Prostate gland (tissue), 2 donors: Measurements from ENCODE around the gene KLRF2. TPM values are rescaled to one million over a fixed set of nuclear protein-coding genes. Genes with fewer than 3 reads are reported as not detected.

Source experiments
- DNase-seq: peaks from one replicate; pipeline ENCODE4 v3.0.0-alpha.2; 2019; ENCODE audit warnings: low spot score
- H3K27ac ChIP-seq, 2 donors: fragments of 200-600 bp; sonication (generic); 2 replicates each; pipeline ENCODE4 v1.5.1; 2017 to 2019
- H3K27me3 ChIP-seq: fragments of 200-600 bp; sonication (generic); replicated peaks from 2 replicates; pipeline ENCODE4 v1.5.1; 2019; ENCODE audit not compliant: insufficient read depth
- H3K36me3 ChIP-seq, 2 donors: fragments of 200-600 bp; sonication (generic); 1 replicate in 1 of 2; 2 replicates in 1 of 2; pipeline versions ENCODE4 v1.5.1 to v1.8.1; 2017 to 2019
- H3K4me1 ChIP-seq: fragments of 200-600 bp; sonication (generic); replicated peaks from 2 replicates; pipeline ENCODE4 v1.5.1; 2019
- H3K4me3 ChIP-seq, 2 donors: fragments of 200-600 bp; sonication (generic); 2 replicates each; pipeline ENCODE4 v1.5.1; 2017 to 2019
- H3K9me3 ChIP-seq: fragments of 200-600 bp; sonication (generic); 2 replicates; pipeline ENCODE4 v1.5.1; 2017
- POLR2A ChIP-seq: fragments of 450-650 bp; IDR thresholded peaks from one replicate; pipeline ENCODE4 v1.6.1; 2016; ENCODE audit warnings: antibody characterized with exemption, mild to moderate bottlenecking
- POLR2AphosphoS5 ChIP-seq: sonication (generic); formaldehyde crosslinking; IDR thresholded peaks from one replicate; pipeline ENCODE4 v1.6.1; 2017; ENCODE audit warnings: antibody characterized with exemption
- whole genome bisulfite sequencing: methylation state at CpG from one replicate; pipeline ENCODE4 v1.1.5; 2018; 5-methylcytosine and 5-hydroxymethylcytosine counted together
- intact Hi-C: fragments of 100-400 bp; cut with DNase I; formaldehyde crosslinking; loops from one replicate; pipeline ENCODE4 v1.14.2; 2022
- total RNA-seq, 2 donors: library from RNA; depleted of rRNA; stranded (reverse); fragments of >200 nt; gene quantifications; one replicate each; pipeline ENCODE4 v1.1.0, GENCODE V29; 2016
- TF ChIP-seq, protein P1 (sequence below), 4 experiments: fragments of 200-600 bp in 2 of 4; fragments of 450-650 bp in 2 of 4; sonication (generic) in 2 of 4; IDR thresholded peaks; 1 replicate in 3 of 4; 2 replicates in 1 of 4; pipeline ENCODE4 v1.5.1; 2016 to 2019; ENCODE audit warnings: antibody characterized with exemption in 4 of 4, mild to moderate bottlenecking in 2 of 4, moderate library complexity in 2 of 4

KLRF2 gene
- total RNA-seq, 2 donors from 2014 or later, result not detected

DNA sequence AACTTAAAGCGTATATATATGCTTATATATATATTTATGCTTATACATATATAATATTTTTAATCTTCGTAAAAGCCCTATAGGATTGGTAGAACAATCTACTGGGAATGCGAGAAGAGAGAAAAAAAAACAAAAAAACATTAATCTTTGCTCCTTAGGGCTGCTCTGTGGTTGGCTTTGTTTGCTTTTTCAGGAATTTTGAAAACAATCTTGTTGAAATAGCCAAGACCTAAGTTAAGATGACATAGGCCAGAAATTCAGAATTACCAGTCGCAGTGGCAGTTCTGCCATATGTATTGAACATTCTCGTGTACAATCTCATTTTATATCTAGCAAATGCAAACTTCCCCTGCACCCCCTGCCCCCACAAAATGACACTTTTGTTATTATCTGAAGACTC is 699 bp downstream of the KLRF2 start:
- TF ChIP-seq POLR2A (no peak), POLR2AphosphoS5 (no peak)
- TF ChIP-seq, protein P1, sequence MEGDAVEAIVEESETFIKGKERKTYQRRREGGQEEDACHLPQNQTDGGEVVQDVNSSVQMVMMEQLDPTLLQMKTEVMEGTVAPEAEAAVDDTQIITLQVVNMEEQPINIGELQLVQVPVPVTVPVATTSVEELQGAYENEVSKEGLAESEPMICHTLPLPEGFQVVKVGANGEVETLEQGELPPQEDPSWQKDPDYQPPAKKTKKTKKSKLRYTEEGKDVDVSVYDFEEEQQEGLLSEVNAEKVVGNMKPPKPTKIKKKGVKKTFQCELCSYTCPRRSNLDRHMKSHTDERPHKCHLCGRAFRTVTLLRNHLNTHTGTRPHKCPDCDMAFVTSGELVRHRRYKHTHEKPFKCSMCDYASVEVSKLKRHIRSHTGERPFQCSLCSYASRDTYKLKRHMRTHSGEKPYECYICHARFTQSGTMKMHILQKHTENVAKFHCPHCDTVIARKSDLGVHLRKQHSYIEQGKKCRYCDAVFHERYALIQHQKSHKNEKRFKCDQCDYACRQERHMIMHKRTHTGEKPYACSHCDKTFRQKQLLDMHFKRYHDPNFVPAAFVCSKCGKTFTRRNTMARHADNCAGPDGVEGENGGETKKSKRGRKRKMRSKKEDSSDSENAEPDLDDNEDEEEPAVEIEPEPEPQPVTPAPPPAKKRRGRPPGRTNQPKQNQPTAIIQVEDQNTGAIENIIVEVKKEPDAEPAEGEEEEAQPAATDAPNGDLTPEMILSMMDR (IDR thresholded peaks at IDR 0.05), result no peak
- 83% methylated on average over 5 of the region's 5 CpGs for WGBS

DNA sequence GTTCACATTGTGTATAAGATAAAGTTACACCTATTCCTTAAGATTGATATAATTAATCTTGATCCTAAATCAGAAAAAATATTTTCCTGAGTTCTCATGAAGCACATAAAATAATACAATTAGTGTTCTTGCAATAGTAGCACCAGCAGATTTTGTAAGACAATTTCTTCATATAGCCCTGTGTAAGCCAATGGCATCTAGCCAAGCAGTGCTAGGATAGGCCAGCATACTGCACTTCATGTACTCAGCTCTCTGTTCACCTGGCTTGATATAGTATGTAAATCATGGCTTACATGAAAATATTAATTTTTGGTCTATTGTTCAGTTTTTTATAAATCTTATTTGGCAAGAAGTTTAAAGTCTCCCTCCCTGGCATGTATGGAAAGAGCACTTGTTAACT is 1.9 kb downstream of the KLRF2 start:
- Histone ChIP-seq H3K4me1 (no peaks in the 10 kb centered on the region), H3K4me3 (no peak overlapping the region), H3K36me3 (no peaks in the 10 kb centered on the region), H3K27ac (no peak overlapping the region), H3K9me3 (no peaks in the 10 kb centered on the region), H3K27me3 (no peaks in the 10 kb centered on the region)
- DNase-seq, result peak; percentile 22
- TF ChIP-seq, protein P1 (IDR thresholded peaks at IDR 0.05), result no peak
- TF ChIP-seq POLR2A (no peak), POLR2AphosphoS5 (no peak)
- intact Hi-C loops, result no loop called here

More for the DNA sequence above, 699 bp downstream of the KLRF2 start:
- Histone ChIP-seq H3K27me3 (no peaks in the 10 kb centered on the region), H3K36me3 (no peaks in the 10 kb centered on the region), H3K9me3 (no peaks in the 10 kb centered on the region), H3K4me3 (no peak overlapping the region), H3K4me1 (no peaks in the 10 kb centered on the region), H3K27ac (no peak overlapping the region)
- intact Hi-C loops, result no loop called here
- DNase-seq, result no peak

DNA sequence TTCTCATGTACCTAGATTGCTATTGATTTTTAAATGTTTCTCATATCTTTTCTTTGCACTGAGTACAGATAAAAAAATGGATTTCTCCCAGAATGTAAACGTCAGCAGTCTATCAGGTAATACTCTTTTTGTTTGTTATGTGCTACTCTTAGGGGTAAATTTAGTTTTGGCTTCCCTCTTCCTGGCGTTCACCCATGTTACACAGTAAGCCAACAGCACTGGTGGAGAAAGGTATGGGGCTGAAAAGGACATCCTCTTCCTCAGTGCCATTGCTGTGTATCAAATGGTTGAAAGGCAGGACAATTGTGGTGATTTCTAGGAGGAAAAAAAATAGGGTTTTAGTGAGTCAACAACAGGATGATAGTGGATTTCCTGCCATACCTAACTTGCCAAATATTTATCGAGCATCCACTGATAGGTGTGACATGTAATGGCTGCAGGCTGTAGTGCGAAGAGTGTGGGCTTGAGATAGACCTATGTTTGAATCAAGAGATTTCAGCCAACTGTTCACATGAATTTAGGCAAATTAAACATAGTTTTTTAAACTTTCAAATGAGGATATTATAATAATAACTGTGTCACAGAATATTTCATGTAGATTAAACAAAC is 7.5 kb downstream of the KLRF2 start:
- no peaks in the 10 kb centered on the region for H3K4me1 ChIP-seq
- H3K4me3 ChIP-seq, result no peak overlapping the region
- 51% methylated on average over 4 of the region's 4 CpGs for WGBS

DNA sequence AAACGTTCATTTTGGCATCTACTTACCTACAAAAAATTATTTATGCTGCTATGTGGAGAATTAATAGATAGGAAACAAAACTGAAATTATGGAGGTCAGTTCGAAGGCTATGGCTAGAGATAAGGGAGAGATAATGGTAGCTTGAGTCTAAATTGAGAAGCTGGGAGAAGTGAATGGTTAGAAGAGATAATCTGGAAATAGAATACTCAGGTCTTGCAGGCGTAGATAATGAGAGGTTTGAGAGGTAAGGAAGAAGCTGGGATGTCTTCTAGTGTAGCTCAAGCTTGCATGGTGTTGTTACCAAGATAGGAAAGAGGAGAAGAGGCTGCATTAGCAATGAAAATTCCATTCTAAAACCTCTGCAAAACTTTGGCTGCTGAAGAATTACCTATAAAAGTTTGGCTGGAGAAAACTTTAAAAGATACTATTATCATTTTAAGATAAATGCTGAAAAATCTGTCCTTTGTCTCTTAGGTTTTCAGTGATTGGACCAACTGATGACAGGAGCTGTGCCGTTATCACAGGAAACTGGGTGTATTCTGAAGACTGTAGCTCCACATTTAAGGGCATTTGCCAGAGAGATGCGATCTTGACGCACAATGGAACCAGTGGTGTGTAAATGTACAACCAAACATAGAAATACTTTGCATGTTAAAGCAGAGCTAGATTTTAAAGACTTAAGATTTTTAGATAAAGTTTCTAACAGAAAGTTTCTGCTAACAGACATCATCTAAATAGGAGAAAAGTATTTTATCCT is 14.1 kb downstream of the KLRF2 start:
- no peaks in the 10 kb centered on the region for H3K4me1 ChIP-seq
- DNase-seq, result no peak
- H3K27me3 ChIP-seq, result no peaks in the 10 kb centered on the region
- H3K9me3 ChIP-seq, result no peaks in the 10 kb centered on the region
- H3K4me3 ChIP-seq, result no peak overlapping the region
- no peak overlapping the region for H3K27ac ChIP-seq
- no peak for TF ChIP-seq POLR2AphosphoS5
- TF ChIP-seq, protein P1 (IDR thresholded peaks at IDR 0.05), result no peak
- no peak for TF ChIP-seq POLR2A
- intact Hi-C loops, result no loop called here
- no peaks in the 10 kb centered on the region for H3K36me3 ChIP-seq
- 59% methylated on average over 6 of the region's 6 CpGs for WGBS

More for the DNA sequence above, 7.5 kb downstream of the KLRF2 start:
- TF ChIP-seq, protein P1 (IDR thresholded peaks at IDR 0.05), result no peak
- TF ChIP-seq POLR2AphosphoS5, result no peak
- no peak for TF ChIP-seq POLR2A
- H3K27me3 ChIP-seq, result no peaks in the 10 kb centered on the region
- intact Hi-C loops, result no loop called here
- DNase-seq, result no peak
- H3K27ac ChIP-seq, result no peak overlapping the region
- no peaks in the 10 kb centered on the region for H3K36me3 ChIP-seq
- no peaks in the 10 kb centered on the region for H3K9me3 ChIP-seq

DNA sequence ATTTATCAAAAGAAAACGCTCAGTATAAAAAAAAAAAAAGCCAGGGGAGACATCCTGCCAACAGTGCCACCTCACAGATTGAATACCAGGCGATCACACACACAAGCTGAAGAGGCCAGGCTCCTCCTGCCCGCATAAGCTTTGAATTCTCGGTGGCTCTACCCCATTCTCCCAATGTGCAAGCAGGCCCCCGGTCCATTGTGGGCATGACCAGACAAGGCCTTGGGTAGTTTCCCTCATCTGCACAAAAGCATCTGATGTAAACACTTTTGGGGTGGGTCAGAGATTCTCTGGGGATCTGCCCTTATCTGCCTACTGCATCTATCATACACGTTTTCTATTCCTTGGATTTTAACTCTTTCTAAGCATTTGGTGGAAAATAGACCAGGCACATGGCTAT is 16.2 kb downstream of the KLRF2 start:
- no peak for DNase-seq
- Histone ChIP-seq H3K27me3 (no peaks in the 10 kb centered on the region), H3K4me1 (no peaks in the 10 kb centered on the region), H3K4me3 (no peak overlapping the region), H3K27ac (no peak overlapping the region), H3K36me3 (no peaks in the 10 kb centered on the region), H3K9me3 (no peaks in the 10 kb centered on the region)
- intact Hi-C loops, result no loop called here
- WGBS, result 30% methylated on average over 6 of the region's 6 CpGs
- TF ChIP-seq POLR2AphosphoS5 (no peak), POLR2A (no peak)
- TF ChIP-seq, protein P1 (IDR thresholded peaks at IDR 0.05), result no peak
